Stimulated activated CD8-positive, alpha-beta memory T cell treated with anti-CD3 and anti-CD28 coated beads, Interleukin-15, amount 100 ng/mL, for 4 hours (primary cell): ENCODE data around the gene MED12L.
"Not testable (repeated sequence)": the region's sequence is repeated elsewhere in the genome, so short reads cannot be mapped to it uniquely, and the experiment has no call there.

ENCODE experiments used
- DNase-seq, 2 donors: peaks; one replicate each; pipeline ENCODE4 v3.0.0-alpha.2; 2020; ENCODE audit warnings: low read depth in 2 of 2

Gene MED12L

GRCh38 chr3:151372063-151372820, 286.8 kb downstream of the MED12L start:
- no peak for DNase-seq

DNA sequence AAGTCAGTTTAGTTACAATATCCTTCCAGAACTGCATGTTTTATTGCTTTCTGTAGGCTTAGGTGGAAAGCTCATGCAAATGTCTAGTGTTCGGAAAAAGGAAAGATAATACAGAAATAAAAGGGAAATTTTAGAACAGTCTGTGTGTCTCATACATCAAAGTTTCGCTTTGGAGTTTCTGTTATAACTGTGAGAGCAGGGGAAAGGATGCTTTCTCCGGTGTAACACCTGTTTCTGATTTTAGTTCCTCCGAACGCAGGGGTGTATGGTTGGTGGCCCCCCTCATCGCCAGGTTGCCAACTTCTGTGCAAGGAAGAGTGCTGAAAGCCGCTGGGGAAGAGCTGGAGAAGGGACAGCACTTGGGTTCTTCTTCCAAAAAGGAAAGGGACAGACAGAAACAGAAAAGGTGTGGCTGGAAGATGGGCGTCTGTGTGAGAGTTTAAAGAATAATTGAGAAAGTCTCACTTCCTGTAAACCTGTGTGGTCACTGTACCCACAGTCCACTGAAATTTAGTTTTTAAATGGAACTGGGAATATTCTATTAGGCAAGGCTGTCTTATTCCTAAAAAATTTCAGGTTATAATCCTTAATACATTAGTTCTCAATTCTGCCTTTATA, 292.4 kb downstream of the MED12L start:
- DNase-seq = no peak

GRCh38 chr3:151379083-151379734, 293.7 kb downstream of the MED12L start:
- DNase-seq = no peak

GRCh38 chr3:151382671-151383070, 297.2 kb downstream of the MED12L start:
- no peak for DNase-seq

DNA sequence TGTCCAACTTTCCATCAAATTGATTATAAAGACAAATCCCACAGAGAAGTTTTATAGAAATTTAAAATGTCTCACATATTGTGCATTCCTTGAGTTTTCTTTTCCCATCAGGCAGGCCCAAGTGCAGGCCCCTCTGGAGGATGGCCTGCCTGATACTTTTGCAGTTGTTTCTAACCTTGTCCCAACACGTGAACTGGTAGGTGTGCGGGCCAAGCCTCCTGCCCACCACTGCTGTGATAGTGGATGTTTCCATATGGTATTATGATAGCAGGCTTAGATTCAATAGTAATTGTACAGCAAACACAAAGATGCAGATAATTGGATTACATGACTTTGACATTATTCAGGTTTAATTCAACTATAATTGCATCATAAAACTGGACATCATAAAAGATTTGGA, 297.6 kb downstream of the MED12L start:
- DNase-seq = no peak

DNA sequence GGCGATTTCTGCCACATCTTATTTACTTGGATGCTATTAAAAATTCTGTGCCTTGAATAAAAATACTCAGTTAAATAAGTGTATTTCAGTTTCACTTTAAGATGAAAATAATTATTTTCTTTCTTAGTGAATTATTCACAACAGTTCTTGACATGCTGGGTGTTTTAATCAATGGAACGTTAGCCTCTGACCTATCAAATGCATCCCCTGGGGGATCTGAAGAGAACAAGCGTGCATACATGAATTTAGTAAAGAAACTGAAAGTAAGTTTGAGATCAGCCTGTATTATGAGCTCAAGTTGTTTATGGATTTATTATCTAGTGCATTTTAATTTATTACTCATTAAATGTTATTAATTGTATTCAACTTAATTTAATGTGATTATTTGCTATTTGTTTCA, 298.5 kb downstream of the MED12L start:
- no peak for DNase-seq

DNA sequence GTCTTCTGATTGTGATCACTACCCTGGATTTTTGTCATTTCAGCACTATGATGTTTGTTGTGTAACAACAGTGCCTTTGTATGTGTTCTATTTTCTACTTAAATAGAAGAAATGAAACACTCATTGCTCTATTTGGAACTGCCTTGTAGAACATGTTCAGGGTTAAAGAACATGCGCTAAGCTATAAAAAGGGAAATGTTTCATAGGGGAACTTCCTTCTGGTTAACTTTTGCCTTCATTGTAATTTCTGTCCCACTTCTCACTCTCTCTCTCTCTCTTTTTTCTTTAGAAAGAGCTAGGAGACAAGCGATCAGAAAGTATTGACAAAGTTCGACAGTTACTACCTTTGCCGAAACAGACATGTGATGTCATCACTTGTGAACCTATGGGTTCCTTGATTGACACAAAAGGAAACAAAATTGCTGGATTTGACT, 299.3 kb downstream of the MED12L start, which contains the start of gene P2RY12:
Gene P2RY12, minus strand, starts transcription at position 13 of the 434 bp plus-strand sequence. CDS start 45,908 bp downstream, outside the sequence.
- no peak for DNase-seq

DNA sequence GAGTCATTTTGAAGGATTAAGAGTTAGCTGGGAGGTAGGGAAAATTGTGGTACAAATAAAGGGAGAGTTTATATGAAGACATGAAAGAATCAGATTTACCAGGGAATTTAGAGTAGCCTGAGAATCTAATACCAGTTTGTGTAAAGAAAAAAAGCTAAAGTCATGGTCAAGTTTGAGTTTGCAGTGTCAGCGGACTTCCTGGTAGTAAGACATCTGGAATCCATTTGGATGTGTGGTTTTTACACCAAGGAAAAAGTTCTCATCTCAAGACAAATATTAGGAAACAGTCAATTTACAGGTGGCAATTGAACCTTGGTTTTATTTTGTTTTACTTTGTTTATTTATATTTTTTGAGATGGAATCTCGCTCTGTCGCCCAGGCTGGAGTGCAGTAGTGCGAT, 300.6 kb downstream of the MED12L start:
- no peak for DNase-seq

DNA sequence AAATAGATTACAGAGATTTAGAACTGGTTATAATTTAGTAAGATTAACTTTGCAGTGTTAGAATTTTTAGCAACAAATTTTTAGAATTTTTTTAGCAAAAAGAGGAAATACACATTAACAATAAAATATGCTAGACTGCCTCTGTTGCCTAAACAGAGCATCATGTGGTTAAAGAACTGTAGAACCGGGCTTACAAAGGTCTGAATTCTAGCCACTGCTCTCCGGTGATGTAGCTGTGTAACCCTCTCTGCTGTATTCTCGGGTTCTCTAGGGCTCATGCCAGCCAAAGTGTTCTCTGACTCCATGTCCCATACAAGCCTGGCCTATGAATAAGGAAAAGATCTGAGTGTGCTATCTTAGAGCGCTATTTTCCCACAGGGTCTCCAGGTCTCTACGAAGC, 302.0 kb downstream of the MED12L start:
- DNase-seq = no peak

GRCh38 chr3:151387842-151388241, 302.4 kb downstream of the MED12L start:
- DNase-seq = no peak

- DNase-seq = no peak
These were observed 306.3 kb downstream of the MED12L start for GRCh38 chr3:151391720-151392119.

- not testable (repeated sequence) for DNase-seq
These were observed 306.7 kb downstream of the MED12L start for GRCh38 chr3:151392191-151392590.

GRCh38 chr3:151393146-151393830, 307.8 kb downstream of the MED12L start:
- no peak for DNase-seq

DNA sequence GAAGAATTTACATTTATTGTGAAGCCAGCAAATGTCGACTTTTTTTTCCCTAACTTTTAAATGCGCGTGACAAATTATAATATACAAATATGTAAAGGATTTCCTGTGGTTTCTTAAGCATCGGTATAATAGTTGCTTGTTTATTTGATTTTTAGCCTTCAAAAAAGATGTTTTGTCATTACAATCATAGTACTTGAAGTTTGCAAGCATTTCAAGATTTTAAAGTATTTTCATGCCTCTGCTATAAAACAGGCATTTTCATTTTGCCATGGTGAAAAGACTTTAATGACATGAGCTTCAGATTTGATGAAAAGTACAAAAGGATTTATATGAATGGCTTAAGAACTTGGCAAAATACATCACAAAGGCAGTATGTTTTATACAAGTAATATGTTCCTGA, 308.5 kb downstream of the MED12L start:
- DNase-seq = no peak

GRCh38 chr3:151394611-151395010, 309.1 kb downstream of the MED12L start:
- DNase-seq = no peak

DNA sequence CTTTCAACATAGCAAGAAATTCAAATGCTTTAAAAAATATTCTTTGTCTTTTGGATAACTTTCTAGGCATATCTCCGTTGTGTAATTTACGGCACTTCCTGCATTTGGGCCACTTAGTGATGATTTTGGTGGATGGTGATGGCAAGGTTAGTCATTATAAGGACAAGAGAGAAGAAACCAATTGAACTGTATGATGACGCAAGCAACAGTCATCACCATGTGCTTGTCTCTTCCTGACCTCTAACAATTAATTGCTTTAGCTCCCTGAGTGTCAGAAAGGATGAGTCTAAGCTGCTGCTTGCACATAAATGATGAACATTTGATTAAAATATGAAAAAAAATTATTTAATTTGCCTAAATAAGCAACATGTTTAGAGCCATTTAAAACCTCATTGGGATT, 310.3 kb downstream of the MED12L start:
- no peak for DNase-seq

GRCh38 chr3:151398895-151399294, 313.4 kb downstream of the MED12L start:
- DNase-seq = no peak

DNA sequence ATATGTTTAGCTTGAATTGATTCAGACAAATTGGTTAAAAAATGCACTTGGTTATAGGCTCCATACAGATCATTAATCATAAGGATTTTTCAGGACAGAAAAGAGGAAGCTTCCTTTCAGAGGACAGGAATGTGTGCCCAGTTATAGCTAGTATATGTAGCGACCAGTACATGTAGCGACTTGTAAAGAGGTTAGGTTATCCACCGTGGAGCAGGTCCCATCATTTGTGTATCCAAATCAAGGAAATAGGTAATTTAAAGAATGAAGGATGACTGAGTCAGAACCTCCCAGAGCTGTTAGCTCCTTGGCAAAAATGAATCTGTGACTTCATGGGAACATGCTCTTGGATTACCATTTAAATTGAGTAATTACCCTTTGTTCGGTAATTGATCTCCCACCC, 314.9 kb downstream of the MED12L start:
- no peak for DNase-seq

DNA sequence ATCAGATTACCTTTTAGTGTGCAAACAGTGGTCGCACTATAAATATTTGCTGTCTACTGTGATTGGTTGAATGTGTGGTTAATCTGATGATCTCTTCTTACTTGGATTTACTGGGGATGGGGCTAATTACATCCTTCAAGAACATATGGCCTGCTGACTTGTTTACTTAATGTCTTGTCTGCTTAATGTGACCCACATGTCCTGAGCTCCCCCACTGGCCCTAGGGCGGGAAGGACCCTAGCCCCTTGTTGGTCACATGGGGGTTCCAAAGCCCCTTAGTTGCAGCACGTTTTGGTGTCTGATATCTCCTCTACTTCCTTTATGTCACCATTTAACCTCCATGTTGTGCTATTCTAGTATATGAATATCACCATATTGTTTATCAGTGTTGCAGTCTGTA, 316.9 kb downstream of the MED12L start:
- no peak for DNase-seq

DNA sequence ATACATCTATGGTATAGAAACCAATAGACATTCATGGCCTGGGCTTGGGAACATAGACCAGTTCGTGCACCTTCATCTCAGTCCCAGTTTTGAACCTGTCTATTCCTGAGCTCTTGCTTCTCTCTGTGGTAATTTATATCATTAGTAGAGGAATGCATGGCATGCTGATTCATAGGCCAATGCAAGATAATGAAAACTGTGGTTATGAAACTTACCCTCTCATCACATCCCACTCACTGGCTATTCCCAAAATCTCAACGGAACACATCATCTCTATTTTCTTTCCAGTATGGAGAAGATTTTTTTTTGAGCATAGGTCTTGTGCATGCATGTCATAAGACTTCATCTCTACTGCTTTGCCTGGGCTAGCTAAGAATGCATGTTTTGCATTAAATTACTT, 317.8 kb downstream of the MED12L start:
- no peak for DNase-seq

DNA sequence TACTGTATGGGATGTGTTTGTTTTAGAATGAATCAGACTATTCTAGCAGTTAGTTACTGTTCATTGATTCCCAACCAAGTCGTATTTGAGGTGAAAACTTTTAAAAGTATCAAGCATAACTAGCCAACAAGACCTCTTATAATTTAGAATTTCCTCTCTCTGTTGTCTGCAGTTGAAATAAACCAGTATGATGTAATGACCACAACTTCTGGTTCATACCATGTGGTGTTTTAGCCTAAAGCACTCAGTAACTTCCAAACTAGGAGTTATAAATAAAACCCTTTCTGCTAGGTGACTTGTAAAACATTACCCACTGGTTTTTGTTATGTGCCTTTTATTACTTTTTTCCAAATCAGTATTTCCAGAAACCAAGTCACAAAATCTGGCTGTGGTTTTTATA, 318.9 kb downstream of the MED12L start:
- DNase-seq = no peak

DNA sequence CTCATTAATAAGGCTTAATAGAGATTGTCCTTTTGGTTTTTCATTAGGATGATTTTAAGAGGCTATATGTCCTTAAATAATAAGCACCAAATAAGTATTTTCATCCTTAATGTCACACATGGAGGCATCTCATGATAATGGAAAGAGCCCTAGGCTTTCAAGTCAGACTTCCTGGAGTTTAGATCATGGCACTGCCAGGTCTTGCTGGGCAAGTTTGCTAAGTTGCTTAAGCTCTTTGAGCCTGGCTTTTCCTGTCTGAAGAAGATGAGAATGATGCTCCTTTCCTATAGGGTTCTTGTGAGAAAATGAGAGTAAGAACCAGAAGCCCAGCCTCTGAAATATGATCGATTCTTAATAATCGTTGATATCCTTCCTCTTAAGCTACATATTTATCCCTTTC, 322.5 kb downstream of the MED12L start:
- DNase-seq = no peak
